Upper lobe of left lung (tissue), 4 donors: ENCODE results near the gene MYT1.

Experiments used
- POLR2A ChIP-seq, 4 donors: fragments of 450-650 bp; IDR thresholded peaks; one replicate each; pipeline ENCODE4 v1.5.1; 2016 to 2017; ENCODE audit warnings: antibody characterized with exemption in 4 of 4, mild to moderate bottlenecking in 2 of 4
- POLR2AphosphoS5 ChIP-seq, 2 donors: sonication (generic); formaldehyde crosslinking; IDR thresholded peaks; one replicate each; pipeline ENCODE4 v1.5.1; 2017; ENCODE audit warnings: antibody characterized with exemption in 2 of 2
- TF ChIP-seq, protein P1 (sequence below), 6 experiments: fragments of 450-650 bp in 4 of 6; fragments of 200-600 bp in 2 of 6; sonication (generic) in 2 of 6; IDR thresholded peaks; one replicate each; pipeline ENCODE4 v1.5.1; 2016 to 2019; ENCODE audit warnings: antibody characterized with exemption in 6 of 6

DNA sequence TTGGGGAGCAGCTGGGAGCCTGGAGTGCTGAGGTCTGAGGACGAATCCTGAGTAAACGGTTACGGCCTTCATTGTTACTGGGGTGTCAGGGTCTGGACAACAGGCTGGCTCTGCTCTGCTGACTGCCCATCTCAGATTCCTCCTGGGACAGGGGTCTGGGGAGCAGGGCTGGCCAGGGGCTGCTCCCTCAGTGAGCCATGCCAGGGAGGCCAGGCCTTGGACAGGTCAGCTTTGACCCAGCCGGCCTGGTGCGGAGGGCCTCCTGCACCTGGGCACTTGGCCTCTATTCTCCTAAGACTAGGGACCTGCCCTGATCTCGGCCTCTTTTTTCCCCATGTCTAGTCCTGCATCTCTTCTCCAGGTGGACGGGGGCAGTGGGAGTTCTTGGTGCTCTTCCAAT is 44.9 kb downstream of the MYT1 start:
- TF ChIP-seq, protein P1, sequence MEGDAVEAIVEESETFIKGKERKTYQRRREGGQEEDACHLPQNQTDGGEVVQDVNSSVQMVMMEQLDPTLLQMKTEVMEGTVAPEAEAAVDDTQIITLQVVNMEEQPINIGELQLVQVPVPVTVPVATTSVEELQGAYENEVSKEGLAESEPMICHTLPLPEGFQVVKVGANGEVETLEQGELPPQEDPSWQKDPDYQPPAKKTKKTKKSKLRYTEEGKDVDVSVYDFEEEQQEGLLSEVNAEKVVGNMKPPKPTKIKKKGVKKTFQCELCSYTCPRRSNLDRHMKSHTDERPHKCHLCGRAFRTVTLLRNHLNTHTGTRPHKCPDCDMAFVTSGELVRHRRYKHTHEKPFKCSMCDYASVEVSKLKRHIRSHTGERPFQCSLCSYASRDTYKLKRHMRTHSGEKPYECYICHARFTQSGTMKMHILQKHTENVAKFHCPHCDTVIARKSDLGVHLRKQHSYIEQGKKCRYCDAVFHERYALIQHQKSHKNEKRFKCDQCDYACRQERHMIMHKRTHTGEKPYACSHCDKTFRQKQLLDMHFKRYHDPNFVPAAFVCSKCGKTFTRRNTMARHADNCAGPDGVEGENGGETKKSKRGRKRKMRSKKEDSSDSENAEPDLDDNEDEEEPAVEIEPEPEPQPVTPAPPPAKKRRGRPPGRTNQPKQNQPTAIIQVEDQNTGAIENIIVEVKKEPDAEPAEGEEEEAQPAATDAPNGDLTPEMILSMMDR (IDR thresholded peaks at IDR 0.05): no peak
- TF ChIP-seq POLR2A (IDR thresholded peaks at IDR 0.05) (no peak), POLR2AphosphoS5 (IDR thresholded peaks at IDR 0.05) (no peak)
